Measurements from ENCODE around the gene CETN3.

The CETN3 gene

GRCh38 chr5:90402521-90403255, 6.9 kb downstream of the CETN3 start:
- Histone ChIP-seq H3K4me3 (ENCODE audit: low read depth, low read length) (no peak overlapping the region), H3K4me1 (no peaks in the 10 kb centered on the region), H3K27me3 (no peaks in the 10 kb centered on the region), H3K36me3 (no peaks in the 10 kb centered on the region; the same call in 1 of the 2 replicates), H3K9me3 (no peaks in the 10 kb centered on the region)
- no peak for DNase-seq
- TF ChIP-seq CTCF (IDR thresholded peaks at IDR 0.05; ENCODE audit: low read depth, low read length): no peak

GRCh38 chr5:90399251-90399650, 10.3 kb downstream of the CETN3 start:
- Histone ChIP-seq H3K27me3 (no peaks in the 10 kb centered on the region), H3K4me3 (ENCODE audit: low read depth, low read length) (no peak overlapping the region), H3K36me3 (no peaks in the 10 kb centered on the region; the same call in 1 of the 2 replicates), H3K9me3 (no peaks in the 10 kb centered on the region), H3K4me1 (no peaks in the 10 kb centered on the region)
- TF ChIP-seq CTCF (IDR thresholded peaks at IDR 0.05; ENCODE audit: low read depth, low read length): no peak
- DNase-seq: no peak

GRCh38 chr5:90398726-90399125, 10.8 kb downstream of the CETN3 start:
- Histone ChIP-seq H3K4me3 (ENCODE audit: low read depth, low read length) (no peak overlapping the region), H3K9me3 (no peaks in the 10 kb centered on the region), H3K4me1 (no peaks in the 10 kb centered on the region), H3K36me3 (no peaks in the 10 kb centered on the region; the same call in 1 of the 2 replicates), H3K27me3 (no peaks in the 10 kb centered on the region)
- TF ChIP-seq CTCF (IDR thresholded peaks at IDR 0.05; ENCODE audit: low read depth, low read length): no peak
- DNase-seq: no peak

GRCh38 chr5:90395005-90395404, 14.6 kb downstream of the CETN3 start:
- DNase-seq: no peak
- Histone ChIP-seq H3K9me3 (no peaks in the 10 kb centered on the region), H3K36me3 (no peaks in the 10 kb centered on the region; the same call in 1 of the 2 replicates), H3K4me3 (ENCODE audit: low read depth, low read length) (no peak overlapping the region), H3K27me3 (no peaks in the 10 kb centered on the region), H3K4me1 (no peaks in the 10 kb centered on the region)
- no peak for TF ChIP-seq CTCF (IDR thresholded peaks at IDR 0.05; ENCODE audit: low read depth, low read length)

GRCh38 chr5:90390928-90391327, 18.6 kb downstream of the CETN3 start:
- TF ChIP-seq CTCF (IDR thresholded peaks at IDR 0.05; ENCODE audit: low read depth, low read length): no peak
- DNase-seq: no peak
- no peaks in the 10 kb centered on the region for H3K27me3 ChIP-seq
- H3K36me3 ChIP-seq: no peaks in the 10 kb centered on the region
- H3K9me3 ChIP-seq: no peaks in the 10 kb centered on the region
- H3K4me3 ChIP-seq (ENCODE audit: low read depth, low read length): no peak overlapping the region
- H3K4me1 ChIP-seq: no peaks in the 10 kb centered on the region

- no peaks in the 10 kb centered on the region for H3K4me1 ChIP-seq
- no peak overlapping the region for H3K4me3 ChIP-seq (ENCODE audit: low read depth, low read length)
- no peaks in the 10 kb centered on the region for H3K27me3 ChIP-seq
- TF ChIP-seq CTCF (IDR thresholded peaks at IDR 0.05; ENCODE audit: low read depth, low read length): no peak
- no peaks in the 10 kb centered on the region for H3K9me3 ChIP-seq
- DNase-seq: no peak
- H3K36me3 ChIP-seq: no peaks in the 10 kb centered on the region
These were observed 19.2 kb downstream of the CETN3 start for GRCh38 chr5:90390326-90390725.
